SH-SY5Y (cell line): ENCODE measurements around the gene PPIP5K2.

Source experiments
- GATA2 ChIP-seq: IDR thresholded peaks from 2 replicates; pipeline ENCODE4 v1.6.1; 2011; ENCODE audit warnings: mild to moderate bottlenecking, low read depth, low read length
- GATA3 ChIP-seq: IDR thresholded peaks from 2 replicates; pipeline ENCODE4 v1.6.1; 2011; ENCODE audit warnings: low read depth, mild to moderate bottlenecking, low read length, moderate library complexity

DNA sequence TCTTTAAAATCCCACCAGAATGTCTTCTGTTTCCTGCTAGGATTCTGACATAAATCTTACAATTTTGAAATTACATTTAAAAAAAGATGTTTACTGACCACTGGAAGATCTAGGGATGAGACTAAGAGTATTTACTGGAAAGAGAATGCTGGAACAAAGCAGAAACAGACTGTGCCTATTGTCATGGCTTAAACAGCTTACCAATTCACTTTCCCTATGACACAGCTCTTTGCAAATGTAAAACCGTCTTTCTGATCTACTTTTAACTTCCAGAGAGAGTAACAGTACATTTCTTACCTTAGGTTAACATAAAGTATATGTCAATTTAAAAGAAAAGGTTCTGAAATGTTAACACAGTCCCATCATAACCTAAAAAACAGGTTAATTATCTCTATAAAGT lies 10.8 kb upstream of the PPIP5K2 start:
- no peak for TF ChIP-seq GATA3
- no peak for TF ChIP-seq GATA2
